Activated CD4-positive, CD25-positive, alpha-beta regulatory T cell treated with anti-CD3 and anti-CD28 coated beads, Interleukin-2, amount 50 U/mL, for 24 hours (primary cell): ENCODE results near the gene PSKH1.

Experiments
- ATAC-seq, 2 donors: fragments of 150-1000 bp; cut with Tn5 transposase; one replicate each; pipeline ENCODE4 v1.10.0; 2021; ENCODE audit warnings: mild to moderate bottlenecking in 1 of 2, moderate library complexity in 1 of 2

PSKH1 gene

GRCh38 chr16:67868290-67868689, 24.8 kb upstream of the PSKH1 start:
- no peak for ATAC-seq

GRCh38 chr16:67869653-67870052, 23.4 kb upstream of the PSKH1 start:
- no peak for ATAC-seq

- no peak for ATAC-seq
Observed at GRCh38 chr16:67871256-67871655, 21.8 kb upstream of the PSKH1 start.

GRCh38 chr16:67872131-67872630, 20.9 kb upstream of the PSKH1 start:
- ATAC-seq, result no peak

- peak; percentile 92 to 94 for ATAC-seq
Observed at GRCh38 chr16:67872631-67873434, 20.2 kb upstream of the PSKH1 start, which contains the start of gene EDC4. TSS of gene EDC4 (plus strand) at chr16:67873052. CDS start at chr16:67873262, 210 bp downstream.

- ATAC-seq, result peak in 1 of 2 donors; percentile 11
Observed at GRCh38 chr16:67873435-67874370, 19.4 kb upstream of the PSKH1 start.

GRCh38 chr16:67874372-67874771, 18.7 kb upstream of the PSKH1 start:
- no peak for ATAC-seq

- ATAC-seq, result no peak
Observed at GRCh38 chr16:67877064-67877463, 16.0 kb upstream of the PSKH1 start.

GRCh38 chr16:67878232-67878631, 14.8 kb upstream of the PSKH1 start:
- no peak for ATAC-seq

GRCh38 chr16:67878846-67879245, 14.2 kb upstream of the PSKH1 start:
- no peak for ATAC-seq

- no peak for ATAC-seq
Observed at GRCh38 chr16:67879462-67879861, 13.6 kb upstream of the PSKH1 start.

GRCh38 chr16:67879936-67880335, 13.1 kb upstream of the PSKH1 start:
- no peak for ATAC-seq

GRCh38 chr16:67880584-67880983, 12.5 kb upstream of the PSKH1 start:
- ATAC-seq, result no peak

GRCh38 chr16:67881621-67882161, 11.4 kb upstream of the PSKH1 start:
- no peak for ATAC-seq

GRCh38 chr16:67882374-67883145, 10.5 kb upstream of the PSKH1 start:
- ATAC-seq, result no peak

- peak in 1 of 2 donors; percentile 6 for ATAC-seq
Observed at GRCh38 chr16:67883146-67883871, 9.7 kb upstream of the PSKH1 start.

- ATAC-seq, result peak; percentile 83
Observed at GRCh38 chr16:67883872-67884261, 9.2 kb upstream of the PSKH1 start.

- no peak for ATAC-seq
Observed at GRCh38 chr16:67884684-67885083, 8.4 kb upstream of the PSKH1 start, which contains the start of gene NRN1L. TSS of gene NRN1L (plus strand) at chr16:67884885. CDS start at chr16:67884904, 19 bp downstream.

GRCh38 chr16:67885545-67885944, 7.5 kb upstream of the PSKH1 start:
- ATAC-seq, result no peak

GRCh38 chr16:67885976-67886375, 7.1 kb upstream of the PSKH1 start:
- no peak for ATAC-seq

GRCh38 chr16:67886387-67886786, 6.7 kb upstream of the PSKH1 start:
- no peak for ATAC-seq
